ENCODE data around the gene PHLDB2. TPM values are rescaled to one million over a fixed set of nuclear protein-coding genes. Genes with fewer than 3 reads are reported as not detected.

PHLDB2 gene
- total RNA-seq, 1 donor from 2014 or later, result 45.5 TPM

- FAIRE-seq (no peak), DNase-seq (ENCODE audit: low read depth) (no peak)
- Histone ChIP-seq H3K36me3 (ENCODE audit: control insufficient read depth, insufficient read depth, low read length) (peaks cover 2% of the 10 kb centered on the region), H3K27me3 (ENCODE audit: control insufficient read depth, insufficient read depth, low read length) (no peaks in the 10 kb centered on the region), H3K4me3 (ENCODE audit: low read depth, low read length) (no peak overlapping the region)
- no peak for TF ChIP-seq CTCF (IDR thresholded peaks at IDR 0.05; ENCODE audit: insufficient read depth, low read length, severe bottlenecking)
Measured at GRCh38 chr3:111837112-111837511, 22.0 kb upstream of the PHLDB2 start.

- no peak for TF ChIP-seq CTCF (IDR thresholded peaks at IDR 0.05; ENCODE audit: insufficient read depth, low read length, severe bottlenecking)
- Histone ChIP-seq H3K36me3 (ENCODE audit: control insufficient read depth, insufficient read depth, low read length) (peaks cover 2% of the 10 kb centered on the region), H3K27me3 (ENCODE audit: control insufficient read depth, insufficient read depth, low read length) (no peaks in the 10 kb centered on the region), H3K4me3 (ENCODE audit: low read depth, low read length) (no peak overlapping the region)
- no peak for FAIRE-seq
- DNase-seq (ENCODE audit: low read depth), result no peak
Measured at GRCh38 chr3:111838133-111838532, 20.9 kb upstream of the PHLDB2 start.

- DNase-seq (ENCODE audit: low read depth) (no peak), FAIRE-seq (no peak)
- TF ChIP-seq CTCF (IDR thresholded peaks at IDR 0.05; ENCODE audit: insufficient read depth, low read length, severe bottlenecking), result no peak
- Histone ChIP-seq H3K4me3 (ENCODE audit: low read depth, low read length) (no peak overlapping the region), H3K36me3 (ENCODE audit: control insufficient read depth, insufficient read depth, low read length) (peaks cover 6% of the 10 kb centered on the region), H3K27me3 (ENCODE audit: control insufficient read depth, insufficient read depth, low read length) (no peaks in the 10 kb centered on the region)
Measured at GRCh38 chr3:111846039-111846438, 13.0 kb upstream of the PHLDB2 start.

GRCh38 chr3:111846717-111847116 is 12.3 kb upstream of the PHLDB2 start:
- no peak for FAIRE-seq

GRCh38 chr3:111848283-111848682 is 10.8 kb upstream of the PHLDB2 start:
- DNase-seq (ENCODE audit: low read depth) (no peak), FAIRE-seq (no peak)
- Histone ChIP-seq H3K4me3 (ENCODE audit: low read depth, low read length) (no peak overlapping the region), H3K27me3 (ENCODE audit: control insufficient read depth, insufficient read depth, low read length) (no peaks in the 10 kb centered on the region), H3K36me3 (ENCODE audit: control insufficient read depth, insufficient read depth, low read length) (peaks cover 9% of the 10 kb centered on the region)
- no peak for TF ChIP-seq CTCF (IDR thresholded peaks at IDR 0.05; ENCODE audit: insufficient read depth, low read length, severe bottlenecking)

More at GRCh38 chr3:111846717-111847116, 12.3 kb upstream of the PHLDB2 start:
- Histone ChIP-seq H3K27me3 (ENCODE audit: control insufficient read depth, insufficient read depth, low read length) (no peaks in the 10 kb centered on the region), H3K36me3 (ENCODE audit: control insufficient read depth, insufficient read depth, low read length) (peaks cover 6% of the 10 kb centered on the region), H3K4me3 (ENCODE audit: low read depth, low read length) (no peak overlapping the region)
- TF ChIP-seq CTCF (IDR thresholded peaks at IDR 0.05; ENCODE audit: insufficient read depth, low read length, severe bottlenecking), result no peak
- peak; percentile 96 for DNase-seq (ENCODE audit: low read depth)

- TF ChIP-seq CTCF (IDR thresholded peaks at IDR 0.05; ENCODE audit: insufficient read depth, low read length, severe bottlenecking), result no peak
- DNase-seq (ENCODE audit: low read depth) (peak; percentile 51), FAIRE-seq (no peak)
- H3K27me3 ChIP-seq (ENCODE audit: control insufficient read depth, insufficient read depth, low read length), result no peaks in the 10 kb centered on the region
- no peak overlapping the region for H3K4me3 ChIP-seq (ENCODE audit: low read depth, low read length)
- H3K36me3 ChIP-seq (ENCODE audit: control insufficient read depth, insufficient read depth, low read length), result peaks cover 10% of the 10 kb centered on the region
Measured at GRCh38 chr3:111848778-111849177, 10.3 kb upstream of the PHLDB2 start.
